SIG-M5 treated with dmso at 0.1 percent for 504 hours (cell line): ENCODE measurements around the gene CACYBP.

Experiments
- DNase-seq: peaks from one replicate; lab custom pipeline; 2025; ENCODE audit not compliant: unreplicated experiment; lab: John Stamatoyannopoulos, UW

The CACYBP gene, protein sequence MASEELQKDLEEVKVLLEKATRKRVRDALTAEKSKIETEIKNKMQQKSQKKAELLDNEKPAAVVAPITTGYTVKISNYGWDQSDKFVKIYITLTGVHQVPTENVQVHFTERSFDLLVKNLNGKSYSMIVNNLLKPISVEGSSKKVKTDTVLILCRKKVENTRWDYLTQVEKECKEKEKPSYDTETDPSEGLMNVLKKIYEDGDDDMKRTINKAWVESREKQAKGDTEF

DNA sequence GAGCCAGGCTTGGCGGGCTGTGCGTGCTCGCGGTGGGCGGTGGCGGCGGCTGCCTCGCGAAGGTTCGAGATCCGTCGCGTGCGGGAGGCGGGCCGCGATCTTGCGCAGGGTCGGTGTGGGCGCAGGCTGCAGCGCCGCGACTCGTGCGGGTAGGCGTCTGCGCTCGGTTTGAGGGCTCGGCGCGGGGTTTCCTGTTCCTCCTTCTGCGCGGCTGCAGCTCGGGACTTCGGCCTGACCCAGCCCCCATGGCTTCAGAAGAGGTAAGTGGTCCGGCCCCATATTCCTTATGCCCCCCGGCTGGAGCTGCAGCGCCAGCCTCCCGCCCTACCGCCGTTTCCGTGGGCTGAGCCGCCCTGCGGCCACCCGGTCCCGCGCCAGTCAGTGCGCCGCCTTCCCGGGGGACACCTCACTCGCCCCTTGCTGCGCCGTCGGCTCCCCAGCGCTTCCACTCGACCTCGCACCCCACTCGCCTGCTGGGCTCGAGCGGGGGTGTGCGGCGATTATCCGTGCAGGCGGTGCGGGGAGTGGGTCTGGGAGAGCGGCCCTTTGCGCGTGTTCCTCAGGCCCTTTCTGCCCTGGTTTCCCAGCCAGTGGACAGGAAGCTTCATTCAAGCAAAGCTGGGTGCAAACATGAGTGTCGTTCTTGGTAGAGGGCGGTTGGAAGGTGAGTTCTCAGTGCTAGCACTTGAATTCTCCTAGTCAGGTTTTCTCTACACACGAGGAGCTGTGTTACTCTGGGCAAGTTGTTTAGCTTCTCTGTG lies at the start of gene CACYBP:
TSS of gene CACYBP (plus strand) at position 12 of the 761 bp plus-strand sequence. CDS start at position 246, 234 bp downstream.
- DNase-seq: peak; percentile 60

DNA sequence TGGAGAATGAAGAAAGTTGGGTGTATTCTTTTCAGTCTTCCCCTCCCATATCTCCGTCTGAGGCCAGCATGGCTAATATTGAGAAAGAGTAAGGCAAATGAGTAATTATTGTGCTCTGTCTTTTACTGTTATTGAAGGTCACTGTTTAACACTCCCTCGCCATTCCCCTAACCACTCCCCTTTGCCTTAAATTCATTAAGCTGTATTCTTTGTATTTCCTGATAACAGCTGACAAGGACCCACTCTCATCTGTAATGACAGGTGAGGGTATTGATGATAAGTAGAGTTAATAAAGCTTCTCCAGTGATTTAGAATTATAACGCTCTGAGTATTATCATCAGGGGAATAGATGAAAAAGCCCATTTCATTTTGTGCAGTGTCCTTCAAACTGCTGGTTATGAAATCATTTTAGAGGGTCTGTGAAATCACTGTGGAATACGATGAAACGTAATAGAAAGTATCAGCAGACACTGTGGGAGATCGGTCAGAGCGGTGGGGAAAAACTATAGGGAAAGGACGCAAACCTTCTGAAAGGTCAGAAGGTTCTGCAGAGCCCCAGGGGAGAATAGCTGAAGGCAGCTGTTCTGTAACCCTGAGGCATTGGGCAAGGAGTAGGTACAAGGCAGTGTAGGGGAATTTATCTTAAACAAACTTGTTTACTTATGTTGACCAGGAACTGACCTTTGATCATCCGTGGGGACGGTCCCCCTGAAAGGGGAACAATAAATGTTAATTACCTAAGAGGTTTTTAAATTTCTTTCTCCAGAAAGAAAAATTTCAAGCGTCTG lies 46.3 kb upstream of the CACYBP start:
- no peak for DNase-seq

DNA sequence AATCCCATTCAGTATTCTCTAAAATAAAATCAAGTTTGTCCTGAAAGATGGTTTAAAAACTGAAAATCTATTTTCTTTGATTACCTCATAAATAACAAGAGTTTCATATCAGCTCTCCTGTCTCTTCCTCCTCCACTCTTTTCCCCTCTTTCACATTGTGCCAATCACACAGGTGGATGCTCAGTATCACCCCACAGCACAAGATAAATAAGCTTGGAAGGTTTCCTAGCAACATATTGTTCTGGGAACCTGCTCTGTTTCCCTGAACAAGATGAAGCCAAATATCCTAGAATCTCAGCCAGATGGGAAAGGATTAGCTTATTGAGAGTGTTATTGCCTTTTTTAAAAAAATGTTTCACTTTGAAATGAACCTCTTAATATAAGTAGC lies 45.7 kb upstream of the CACYBP start:
- DNase-seq: no peak

DNA sequence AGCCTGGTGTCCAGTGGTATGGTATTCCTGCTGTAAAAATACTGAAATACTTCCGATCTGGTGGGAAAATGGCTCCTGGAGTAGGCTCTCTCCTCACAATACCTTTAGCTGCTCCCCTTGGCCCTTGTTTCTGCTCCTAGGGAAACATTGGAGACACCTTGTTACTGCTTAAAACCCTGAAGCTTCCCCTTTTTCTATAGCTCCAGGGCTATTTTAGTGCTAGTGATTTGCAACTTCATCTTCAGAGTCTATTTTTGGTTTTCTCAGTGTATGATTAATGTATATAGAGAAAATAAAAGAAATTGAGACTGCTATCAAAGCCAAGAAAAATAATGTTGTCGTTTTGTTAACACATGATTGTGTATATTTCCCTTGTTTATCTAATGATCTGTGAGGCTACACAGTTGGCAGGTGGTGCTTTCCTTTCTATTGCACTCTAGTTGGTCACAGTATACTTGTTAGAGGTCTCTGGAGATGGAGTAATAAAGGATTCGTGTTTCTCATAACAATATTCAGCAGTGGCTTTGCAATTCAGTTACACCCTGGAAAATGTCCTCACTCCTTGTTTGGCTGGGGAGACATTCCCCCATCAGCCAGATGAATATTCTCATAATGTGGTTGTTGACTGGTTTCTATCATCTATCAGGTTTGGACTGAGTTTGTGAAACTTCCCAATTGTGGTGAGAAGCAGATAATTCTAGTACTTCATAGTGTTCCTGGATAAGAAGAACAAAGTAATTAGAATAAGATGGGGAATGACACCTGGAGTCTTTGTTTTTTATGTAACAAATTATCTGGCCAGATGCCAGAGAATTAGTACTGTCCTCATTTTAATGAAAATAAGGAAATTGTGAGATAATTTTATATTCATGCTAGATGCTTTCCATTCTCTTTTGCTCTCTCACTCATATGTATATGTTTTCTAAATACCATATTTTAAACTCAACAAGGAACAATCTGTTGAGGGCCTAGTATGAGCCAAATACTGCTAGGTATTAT lies 44.8 kb upstream of the CACYBP start:
- DNase-seq: peak; percentile 58

DNA sequence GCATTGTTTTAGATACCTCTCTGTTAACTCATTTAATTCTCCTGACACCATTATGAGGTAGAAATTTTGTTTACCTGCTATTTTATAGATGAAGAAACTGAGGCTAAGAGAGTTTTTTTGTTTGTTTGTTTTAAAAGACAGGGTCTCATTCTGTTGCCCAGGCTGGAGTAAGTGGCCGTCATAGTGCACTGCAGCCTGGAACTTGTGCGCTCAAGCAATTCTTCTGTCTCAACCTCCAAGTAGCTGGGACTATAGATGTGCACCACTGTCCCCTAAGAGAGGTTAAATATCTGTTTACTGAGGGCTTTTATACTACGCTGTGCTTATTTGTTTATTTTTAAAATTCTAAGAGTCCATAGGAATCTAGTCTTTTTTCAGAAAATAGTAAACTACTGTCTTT lies 43.7 kb upstream of the CACYBP start:
- no peak for DNase-seq

DNA sequence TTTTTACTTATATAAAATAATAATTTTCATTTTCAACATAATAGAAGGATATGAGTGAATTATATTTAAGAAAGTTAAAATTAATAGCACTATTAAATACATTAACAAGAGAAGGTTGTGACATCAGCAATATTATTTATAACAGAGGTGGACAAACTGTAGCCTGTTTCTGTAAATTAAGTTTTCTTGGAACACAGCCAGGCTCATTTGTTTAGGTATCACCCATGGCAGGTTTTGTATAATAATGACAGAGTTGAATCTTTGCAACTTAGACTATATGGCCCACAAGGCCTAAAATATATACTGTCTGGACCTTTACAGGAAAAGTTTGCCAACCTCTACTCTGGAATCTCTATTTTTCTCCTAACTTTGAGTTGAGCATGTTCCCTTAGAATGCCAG lies 42.8 kb upstream of the CACYBP start:
- no peak for DNase-seq

DNA sequence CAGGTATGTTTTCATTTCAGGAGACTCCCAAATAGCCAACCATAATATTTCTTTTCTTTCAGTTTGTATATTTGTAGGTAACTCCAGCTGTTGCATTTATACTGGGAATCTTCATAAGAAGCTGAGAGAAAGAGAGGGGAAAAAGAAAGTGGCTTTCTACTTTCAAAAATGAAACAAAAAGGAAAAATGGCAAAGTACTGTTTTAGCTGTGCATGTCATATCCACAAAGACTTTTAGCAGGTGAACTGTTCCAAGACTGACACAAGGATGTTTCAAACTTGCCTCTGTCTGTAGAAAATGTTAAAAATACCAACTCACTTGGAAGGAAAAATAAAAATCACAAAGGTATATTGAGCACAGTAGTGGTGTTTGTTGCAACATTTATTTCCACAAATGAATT lies 41.9 kb upstream of the CACYBP start:
- DNase-seq: no peak

DNA sequence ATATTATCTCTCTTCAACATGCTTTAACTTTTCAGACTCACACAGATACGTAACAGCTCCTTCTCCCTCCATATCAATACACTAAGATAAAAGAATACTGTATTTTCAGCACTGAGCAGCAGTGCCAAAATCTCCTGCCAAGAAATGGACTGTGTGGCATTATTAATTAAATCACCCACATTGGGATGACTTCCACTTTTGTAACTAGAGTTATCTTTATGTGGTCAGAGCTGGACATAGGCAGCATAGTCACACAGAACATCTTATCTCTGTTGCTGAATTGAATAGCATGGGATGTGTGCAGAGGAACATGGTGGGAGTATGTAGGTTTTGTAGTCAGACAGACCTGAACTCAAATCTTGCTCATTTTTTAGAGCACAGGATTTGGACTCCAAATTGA lies 41.4 kb upstream of the CACYBP start:
- no peak for DNase-seq

DNA sequence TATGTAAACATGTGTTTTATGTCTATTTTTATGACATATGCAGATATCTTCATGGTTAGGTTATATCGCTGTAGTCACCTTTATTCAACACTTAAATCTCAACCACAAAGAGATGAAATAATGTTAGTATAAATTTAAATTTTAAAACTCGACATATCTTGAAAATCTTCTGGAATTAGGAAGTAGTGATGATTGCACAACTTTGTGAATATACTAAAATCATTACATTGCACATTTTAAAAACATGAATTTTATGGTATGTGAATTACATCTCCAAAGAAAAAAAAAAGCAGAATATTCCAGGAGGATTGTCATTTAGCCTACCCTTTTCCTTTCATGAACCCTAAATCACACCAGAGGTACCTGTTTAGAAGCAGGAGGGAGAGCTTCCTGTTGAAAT lies 39.4 kb upstream of the CACYBP start:
- DNase-seq: no peak

DNA sequence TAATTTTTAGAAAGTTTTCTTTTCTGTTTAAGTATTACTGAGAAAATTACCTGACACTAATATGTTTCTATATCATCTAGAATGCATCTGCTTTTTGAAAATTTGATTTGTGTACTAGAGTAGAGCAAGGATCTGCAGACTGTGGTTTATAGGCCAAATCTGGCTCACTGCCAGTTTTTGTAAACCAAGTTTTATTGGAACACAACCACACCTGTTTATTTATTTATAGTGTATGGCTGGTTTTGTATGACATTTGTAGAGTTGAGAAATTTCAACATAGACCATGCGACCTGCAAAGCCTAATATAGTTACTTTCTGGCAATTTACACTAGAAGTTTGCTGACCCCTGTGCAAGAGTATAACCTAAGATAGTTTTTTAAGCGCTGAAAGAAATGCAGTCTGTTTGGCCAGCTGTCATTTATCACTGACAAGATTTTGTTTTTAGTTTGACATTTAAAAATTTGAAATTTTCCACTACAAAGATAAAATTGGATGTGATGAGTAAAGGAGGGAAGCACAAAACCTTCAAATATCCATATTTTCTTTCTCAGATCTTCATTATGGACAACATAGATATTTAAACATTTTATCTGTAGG lies 36.1 kb upstream of the CACYBP start:
- DNase-seq: no peak

DNA sequence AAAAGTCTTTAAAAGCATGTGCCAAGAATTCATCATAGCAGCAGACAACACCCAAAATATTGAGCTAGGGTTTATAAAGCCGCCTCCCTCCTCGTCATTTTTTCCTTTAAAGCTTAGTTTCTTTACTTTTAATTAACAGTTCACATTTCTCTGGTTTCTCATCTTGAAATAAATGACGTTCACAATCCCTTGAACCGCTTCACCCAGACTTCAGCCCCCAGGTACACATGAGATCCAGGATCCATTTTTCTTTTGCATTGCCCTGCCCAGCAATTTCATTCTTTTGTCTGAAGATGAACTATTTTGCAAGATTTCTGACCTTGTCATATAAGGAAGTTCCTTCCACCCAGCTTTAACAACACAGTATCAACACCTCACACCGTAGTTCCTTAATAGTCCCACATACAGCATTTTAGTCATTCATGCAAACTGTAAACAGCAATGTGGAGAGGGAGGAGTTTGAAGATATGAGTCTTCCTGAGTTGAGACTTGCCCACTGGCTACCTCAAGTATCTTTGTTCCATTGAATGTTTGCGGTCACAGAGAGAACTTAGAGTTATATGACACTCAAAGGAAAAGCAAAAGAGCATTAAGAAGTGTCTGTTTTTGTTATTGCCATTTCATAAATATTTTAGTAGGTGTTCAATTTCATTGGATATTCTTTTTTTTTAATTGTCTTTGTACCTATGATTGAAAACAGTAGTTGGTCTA lies 35.3 kb upstream of the CACYBP start:
- peak; percentile 94 for DNase-seq

DNA sequence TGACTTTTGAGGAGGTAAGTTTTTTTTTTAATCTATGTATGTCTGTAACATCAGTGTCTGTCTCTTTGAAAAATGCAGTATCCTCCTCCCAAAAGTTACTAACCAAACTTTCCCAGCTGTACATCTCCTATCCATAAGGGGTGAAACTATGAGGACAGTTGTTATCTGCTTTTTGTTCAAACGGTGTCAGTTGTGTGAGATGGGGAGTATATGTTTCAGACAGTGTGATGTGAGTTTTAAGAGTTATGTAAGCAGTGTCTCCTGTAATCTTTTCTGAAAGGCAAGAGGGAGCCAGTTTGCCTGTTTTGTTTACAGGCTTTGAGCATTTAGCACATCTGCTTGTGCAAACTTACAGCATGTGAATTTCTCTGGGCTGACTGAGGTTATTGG lies 34.8 kb upstream of the CACYBP start:
- DNase-seq: peak; percentile 37

DNA sequence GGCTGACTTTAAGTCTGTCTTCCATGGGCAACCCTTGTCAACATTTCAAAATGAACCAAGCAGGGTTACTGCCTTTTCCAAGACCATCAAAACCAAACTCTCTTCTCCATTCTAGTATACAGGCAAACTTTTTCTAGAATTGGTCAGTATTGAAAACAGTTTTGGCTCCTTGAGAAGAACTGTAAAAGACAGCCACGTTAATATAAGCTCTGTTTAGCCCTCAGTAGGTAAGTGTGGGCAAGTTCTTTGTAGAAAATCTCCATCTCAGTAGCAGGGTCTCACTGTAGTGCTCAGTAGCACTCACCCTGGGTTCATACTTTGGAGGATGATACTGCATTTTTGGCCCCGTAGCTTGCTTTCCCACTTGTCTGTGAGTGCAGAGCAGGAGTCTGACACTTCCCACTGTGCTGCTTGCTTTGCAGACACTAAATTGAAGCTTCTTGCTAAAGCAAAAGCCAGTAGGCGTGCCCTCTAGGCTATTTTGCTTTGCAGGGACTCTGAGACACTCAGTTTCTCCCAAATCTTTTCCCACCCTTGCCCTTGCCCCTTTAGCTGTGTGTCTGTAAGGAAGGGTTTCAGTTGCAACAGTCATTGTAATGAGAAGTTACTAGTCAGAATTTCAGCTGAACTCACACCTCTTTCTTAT lies 34.3 kb upstream of the CACYBP start:
- no peak for DNase-seq

DNA sequence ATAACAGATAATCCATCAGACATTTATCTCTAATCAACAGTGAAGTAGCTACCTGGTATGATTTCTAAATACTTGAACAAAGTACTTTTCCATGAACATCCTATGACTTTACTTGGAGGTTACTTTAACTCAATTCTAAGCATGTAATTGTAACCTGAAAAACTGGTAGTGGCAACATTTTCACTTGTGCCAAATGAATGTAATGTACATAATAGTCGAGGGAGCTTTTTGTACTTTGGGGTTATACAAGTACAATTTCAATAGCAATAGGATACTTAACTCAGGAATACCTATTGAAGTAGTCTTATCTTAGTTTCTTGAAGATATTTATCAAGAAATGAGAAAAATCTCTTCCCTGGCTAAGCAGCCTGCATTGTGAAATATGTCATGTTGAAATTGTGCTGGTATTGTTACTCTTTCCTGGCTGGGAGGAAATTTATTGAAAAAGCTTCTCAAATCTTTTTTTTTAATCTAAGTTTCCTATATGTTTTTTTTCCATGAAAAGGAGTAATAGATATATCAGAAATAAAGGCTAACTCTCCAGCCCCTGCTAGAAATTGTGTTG lies 33.7 kb upstream of the CACYBP start:
- peak; percentile 68 for DNase-seq

DNA sequence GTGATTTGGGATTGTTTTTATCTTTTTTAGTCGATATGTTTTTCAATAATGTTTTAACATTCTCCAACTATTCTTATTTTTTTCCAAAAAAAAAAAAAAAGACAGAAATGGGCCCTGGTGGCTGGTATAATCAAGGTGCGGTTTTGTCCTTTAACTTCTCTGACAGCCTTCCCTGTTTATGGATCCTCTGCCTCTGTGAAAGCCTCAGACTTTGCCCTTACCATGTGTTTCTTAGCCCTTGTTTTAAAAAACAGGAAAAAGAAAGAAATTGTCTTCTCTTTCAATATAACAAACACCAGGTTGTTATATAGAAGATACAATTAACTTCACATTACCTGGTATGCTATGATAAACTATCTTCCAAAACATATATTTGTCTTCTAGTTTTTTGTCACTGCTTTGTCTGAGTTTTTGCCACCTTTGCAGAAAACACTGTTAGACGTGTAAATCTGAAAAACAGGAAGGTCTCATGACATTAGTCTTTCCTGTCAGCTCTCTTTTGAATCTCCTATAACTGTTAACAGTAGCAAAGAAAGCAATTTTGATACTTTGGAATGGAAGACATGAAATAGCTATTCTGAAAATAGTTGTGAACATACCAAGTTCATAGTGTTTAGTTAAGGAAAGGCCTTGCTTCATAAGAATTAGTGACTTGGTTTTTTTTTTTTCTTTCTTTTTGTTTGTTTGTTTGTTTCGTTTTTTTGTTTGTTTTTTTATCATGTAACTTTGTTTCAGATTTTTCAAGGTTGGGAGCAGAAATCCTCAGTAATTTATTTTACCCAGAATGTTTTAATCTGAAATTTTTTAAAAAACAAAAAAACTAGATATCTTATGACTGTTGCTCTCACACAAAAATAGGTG lies 31.7 kb upstream of the CACYBP start:
- DNase-seq: no peak

DNA sequence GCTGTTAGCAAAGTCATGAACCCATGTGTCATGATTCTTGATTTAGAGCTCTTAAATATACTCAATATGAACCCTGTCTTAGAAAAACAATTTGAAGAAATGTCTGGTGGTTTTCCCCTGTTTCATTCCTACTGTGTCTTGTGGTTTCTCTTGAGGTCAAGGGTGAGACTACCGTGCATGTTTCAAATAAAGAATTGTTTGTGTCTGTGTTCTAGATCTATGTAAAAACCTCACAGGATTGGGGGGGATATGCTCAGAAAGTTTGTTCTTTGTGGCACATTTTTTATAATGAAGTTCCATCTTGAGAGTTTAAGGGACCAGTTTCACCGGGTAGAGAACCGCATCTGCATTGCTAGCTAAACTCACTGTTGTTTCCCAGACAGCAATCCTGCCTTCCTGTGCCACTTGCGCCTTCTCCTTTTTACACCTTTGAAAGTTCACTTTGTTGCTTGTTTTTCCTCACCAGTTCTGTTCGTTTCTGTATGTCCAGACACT lies 30.9 kb upstream of the CACYBP start:
- peak; percentile 60 for DNase-seq

DNA sequence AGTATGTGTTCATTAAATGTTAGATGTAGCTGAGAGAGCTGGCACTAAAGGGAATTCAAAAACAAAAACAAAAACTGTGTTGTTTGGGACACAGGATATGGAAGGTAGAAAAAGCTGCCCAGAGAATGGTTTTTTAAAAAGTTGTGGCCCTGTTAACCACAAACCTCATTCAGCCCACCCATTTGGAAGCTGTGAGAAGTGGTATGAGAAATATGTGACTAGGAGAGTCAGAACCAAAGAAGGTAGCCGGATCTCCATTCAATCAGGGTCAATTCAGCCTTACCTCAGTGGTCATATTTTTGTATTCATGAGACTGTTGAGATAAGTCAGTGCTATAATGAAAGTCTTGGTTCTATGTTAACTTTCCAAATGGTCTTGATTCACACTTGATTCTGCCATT lies 29.8 kb upstream of the CACYBP start:
- no peak for DNase-seq

DNA sequence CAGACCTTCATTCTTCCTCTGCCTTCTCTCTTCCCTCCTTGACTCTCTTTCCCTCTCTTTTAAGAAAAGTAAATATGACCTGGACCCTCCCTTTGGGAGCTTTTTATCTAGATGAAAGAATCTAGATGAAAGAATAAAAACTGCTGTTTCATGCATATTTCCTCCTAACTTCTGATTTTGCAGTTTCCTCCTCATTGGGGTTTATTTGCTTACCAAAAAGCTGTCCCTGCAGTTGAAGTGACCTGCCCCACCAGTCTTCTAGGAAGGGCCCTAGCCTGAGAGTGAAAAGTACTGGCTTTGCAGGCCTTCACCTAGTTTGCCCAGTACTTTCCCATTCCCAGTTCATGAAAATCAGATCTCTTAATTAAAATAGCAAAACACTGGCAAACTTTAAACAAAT lies 28.3 kb upstream of the CACYBP start:
- no peak for DNase-seq
